Measurements from ENCODE around the gene EXOC5. TPM values are rescaled to one million over a fixed set of nuclear protein-coding genes. Genes with fewer than 3 reads are reported as not detected.

EXOC5 gene
- total RNA-seq, 1 experiment from 2014 or later, result 109 TPM

- DNase-seq, result no peak
- intact Hi-C loops (cut with micrococcal nuclease), result no loop called here
These were observed 97.3 kb downstream of the EXOC5 start for GRCh38 chr14:57171363-57171762.

DNA sequence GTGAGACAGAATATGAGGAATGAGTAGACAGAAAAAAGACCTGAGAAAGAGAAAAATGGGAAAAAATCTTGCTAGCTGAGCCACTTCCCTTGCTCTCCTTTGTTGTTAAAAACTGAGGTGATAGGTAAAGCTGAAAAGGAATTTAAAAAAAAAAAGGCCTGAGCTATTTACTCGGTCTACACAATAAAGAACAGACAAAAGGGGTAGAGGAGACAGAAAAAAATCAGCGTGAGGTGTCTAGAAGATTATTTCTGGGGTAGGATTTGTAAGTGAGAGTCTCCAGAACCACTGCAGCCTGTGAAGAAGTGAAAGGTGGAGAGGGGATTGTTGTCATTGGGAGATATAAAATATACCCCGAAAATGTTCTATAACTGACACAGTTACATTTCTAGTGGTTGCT, 98.8 kb downstream of the EXOC5 start:
- Histone ChIP-seq H3K9ac (ENCODE audit: low read length) (no peak overlapping the region), H3K27me3 (ENCODE audit: low read length) (peaks cover 88% of the 10 kb centered on the region), H3K9me3 (ENCODE audit: low read length) (no peaks in the 10 kb centered on the region), H3K4me1 (ENCODE audit: insufficient read depth, low read length) (no peaks in the 10 kb centered on the region), H3K27ac (ENCODE audit: low read length) (no peak overlapping the region), H3K79me2 (ENCODE audit: low read length) (no peaks in the 10 kb centered on the region), H3K4me2 (ENCODE audit: low read length) (no peak overlapping the region), H3K9me2 (replicated peaks; ENCODE audit: low read length) (no peaks in the 10 kb centered on the region), H3F3A (ENCODE audit: low read length, unreplicated experiment) (no peaks in the 10 kb centered on the region), H2AFZ (ENCODE audit: low read length) (no peak overlapping the region), H3K4me3 (ENCODE audit: low read length) (no peak overlapping the region), H4K20me1 (ENCODE audit: low read length) (no peaks in the 10 kb centered on the region), H3K36me3 (ENCODE audit: low read depth, low read length) (no peaks in the 10 kb centered on the region)
- CTCF ChIA-PET, result no interaction called here
- POLR2A ChIA-PET (ENCODE audit: unreplicated experiment), result no interaction called here
- ATAC-seq (no peak), DNase-seq (no peak)
- BruUV-seq (replicated peaks), result no TSS peak
- TF ChIP-seq EZH2phosphoT487 (IDR thresholded peaks at IDR 0.05; ENCODE audit: borderline replicate concordance, low read length), result 0 out of 2 replicates have a peak, but pooled peaks have one; percentile 54
- no peak for TF ChIP-seq CTCF (conservative IDR thresholded peaks at IDR 0.05; ENCODE audit: low read depth, low read length)
- no peak for TF ChIP-seq EZH2 (IDR thresholded peaks at IDR 0.05; ENCODE audit: low read length, unreplicated experiment)
- intact Hi-C loops (cut with micrococcal nuclease), result no loop called here

More at GRCh38 chr14:57171363-57171762, 97.3 kb downstream of the EXOC5 start:
- H3F3A ChIP-seq (ENCODE audit: low read length, unreplicated experiment), result no peaks in the 10 kb centered on the region
- H4K20me1 ChIP-seq (ENCODE audit: low read length), result no peaks in the 10 kb centered on the region
- ATAC-seq, result no peak
- no peaks in the 10 kb centered on the region for H3K79me2 ChIP-seq (ENCODE audit: low read length)
- H3K36me3 ChIP-seq (ENCODE audit: low read depth, low read length), result no peaks in the 10 kb centered on the region
- H3K9me3 ChIP-seq (ENCODE audit: low read length), result no peaks in the 10 kb centered on the region
- ChIA-PET POLR2A (ENCODE audit: unreplicated experiment) (interaction anchor here (0.5 kb wide), 1 partner anchor 87 kb away, joined by 5 read pairs; no protein-coding TSS in a partner anchor), CTCF (no interaction called here)
- H3K4me2 ChIP-seq (ENCODE audit: low read length), result no peak overlapping the region
- no peak overlapping the region for H3K27ac ChIP-seq (ENCODE audit: low read length)
- no peak overlapping the region for H3K9ac ChIP-seq (ENCODE audit: low read length)
- no peaks in the 10 kb centered on the region for H3K9me2 ChIP-seq (replicated peaks; ENCODE audit: low read length)
- peaks cover 90% of the 10 kb centered on the region for H3K27me3 ChIP-seq (ENCODE audit: low read length)
- H3K4me3 ChIP-seq (ENCODE audit: low read length), result no peak overlapping the region
- no peak overlapping the region for H2AFZ ChIP-seq (ENCODE audit: low read length)
- BruUV-seq (replicated peaks), result no TSS peak
- TF ChIP-seq CTCF (conservative IDR thresholded peaks at IDR 0.05; ENCODE audit: low read depth, low read length) (no peak), EZH2 (IDR thresholded peaks at IDR 0.05; ENCODE audit: low read length, unreplicated experiment) (no peak), EZH2phosphoT487 (IDR thresholded peaks at IDR 0.05; ENCODE audit: borderline replicate concordance, low read length) (no peak)
- no peaks in the 10 kb centered on the region for H3K4me1 ChIP-seq (ENCODE audit: insufficient read depth, low read length)

DNA sequence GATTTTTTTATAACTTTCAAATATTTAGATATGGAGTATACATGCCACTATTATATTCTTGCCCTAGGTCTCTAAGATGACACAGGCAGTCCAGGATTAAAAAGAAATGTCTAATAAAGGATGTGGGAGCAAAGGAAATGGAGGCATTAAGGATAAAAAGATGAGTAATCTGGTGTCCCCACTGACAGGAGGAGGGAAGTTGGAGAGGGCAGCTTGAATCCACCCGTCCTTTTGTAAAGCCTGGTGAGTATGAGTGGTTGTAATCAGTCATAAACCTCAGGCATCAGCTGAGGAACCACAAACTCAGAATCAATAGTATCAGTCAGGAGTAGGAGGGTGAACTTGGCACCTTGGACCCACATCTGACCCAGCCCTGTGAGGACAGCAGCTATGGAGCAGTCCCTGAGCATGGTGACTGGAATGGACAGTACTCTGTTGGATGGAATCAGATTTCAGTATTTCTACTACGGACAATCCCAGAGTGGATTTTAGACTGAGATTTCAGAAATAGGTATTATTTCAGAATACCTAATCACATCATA, 100.5 kb downstream of the EXOC5 start:
- Histone ChIP-seq H3K27ac (ENCODE audit: low read length) (no peak overlapping the region), H3K27me3 (ENCODE audit: low read length) (peaks cover 86% of the 10 kb centered on the region), H3K36me3 (ENCODE audit: low read depth, low read length) (no peaks in the 10 kb centered on the region), H3K4me1 (ENCODE audit: insufficient read depth, low read length) (no peaks in the 10 kb centered on the region), H3K9ac (ENCODE audit: low read length) (no peak overlapping the region), H2AFZ (ENCODE audit: low read length) (no peak overlapping the region), H3K4me3 (ENCODE audit: low read length) (no peak overlapping the region), H3F3A (ENCODE audit: low read length, unreplicated experiment) (no peaks in the 10 kb centered on the region), H3K9me2 (replicated peaks; ENCODE audit: low read length) (no peaks in the 10 kb centered on the region), H3K4me2 (ENCODE audit: low read length) (no peak overlapping the region), H4K20me1 (ENCODE audit: low read length) (no peaks in the 10 kb centered on the region), H3K79me2 (ENCODE audit: low read length) (no peaks in the 10 kb centered on the region), H3K9me3 (ENCODE audit: low read length) (no peaks in the 10 kb centered on the region)
- no TSS peak for BruUV-seq (replicated peaks)
- intact Hi-C loops (cut with micrococcal nuclease), result no loop called here
- TF ChIP-seq CTCF (conservative IDR thresholded peaks at IDR 0.05; ENCODE audit: low read depth, low read length) (no peak), EZH2 (IDR thresholded peaks at IDR 0.05; ENCODE audit: low read length, unreplicated experiment) (no peak), EZH2phosphoT487 (IDR thresholded peaks at IDR 0.05; ENCODE audit: borderline replicate concordance, low read length) (no peak)
- CTCF ChIA-PET, result no interaction called here
- POLR2A ChIA-PET (ENCODE audit: unreplicated experiment), result no interaction called here
- no peak; the same call in 1 of the 2 replicates for ATAC-seq
- no peak for DNase-seq
